Keratinocyte (primary cell): Measurements from ENCODE around the gene TBK1. TPM values are rescaled to one million over a fixed set of nuclear protein-coding genes. Genes with fewer than 3 reads are reported as not detected.

Experiments
- DNase-seq: peaks from one replicate; pipeline ENCODE4 v3.0.0-alpha.2; 2011; ENCODE audit warnings: low read depth, missing footprints, low spot score
- FAIRE-seq: peaks from 2 replicates; lab custom pipeline; 2011; peaks lifted over from hg19 to GRCh38; lab: Jason Lieb, UNC
- H2AFZ ChIP-seq: 2 replicates; pipeline ENCODE4 v1.6.0; 2012; ENCODE audit warnings: low read length, control low read depth, inconsistent platforms; ENCODE audit not compliant: control insufficient read depth
- H3K27ac ChIP-seq: 2 replicates; pipeline ENCODE4 v1.5.1; 2011; ENCODE audit warnings: low read length; ENCODE audit not compliant: control insufficient read depth, insufficient read depth
- H3K27me3 ChIP-seq: 3 replicates; pipeline ENCODE4 v1.6.0; 2011; ENCODE audit warnings: low read length; ENCODE audit not compliant: control insufficient read depth, insufficient read depth; ENCODE audit errors: extremely low read depth
- H3K36me3 ChIP-seq, 2 experiments: 2 replicates in 1 of 2; 3 replicates in 1 of 2; pipeline ENCODE4 v1.5.1; 2011; ENCODE audit warnings: low read length in 2 of 2, mild to moderate bottlenecking in 1 of 2; ENCODE audit not compliant: control insufficient read depth in 2 of 2, insufficient read depth in 2 of 2; ENCODE audit errors: extremely low read depth in 1 of 2
- H3K4me1 ChIP-seq: 3 replicates; pipeline ENCODE4 v1.5.1; 2011; ENCODE audit warnings: low read length; ENCODE audit not compliant: control insufficient read depth, insufficient read depth; ENCODE audit errors: extremely low read depth
- H3K4me2 ChIP-seq: 3 replicates; pipeline ENCODE4 v1.6.0; 2011; ENCODE audit warnings: low read depth, low read length; ENCODE audit not compliant: control insufficient read depth, insufficient read depth; ENCODE audit errors: extremely low read depth
- H3K4me3 ChIP-seq, 3 experiments: fragments of 200-600 bp in 1 of 3; sonication (generic) in 1 of 3; 2 replicates in 2 of 3; 3 replicates in 1 of 3; pipeline ENCODE4 v1.5.1; 2011 to 2016; ENCODE audit warnings: low read length in 3 of 3, mild to moderate bottlenecking in 3 of 3, control low read depth in 2 of 3, inconsistent platforms in 1 of 3, low read depth in 1 of 3, mixed read lengths in 1 of 3, mixed run types in 1 of 3, moderate library complexity in 1 of 3; ENCODE audit not compliant: control insufficient read depth in 2 of 3, insufficient read depth in 2 of 3; ENCODE audit errors: extremely low read depth in 1 of 3
- H3K79me2 ChIP-seq: 2 replicates; pipeline ENCODE4 v1.6.0; 2012; ENCODE audit warnings: low read length; ENCODE audit not compliant: control insufficient read depth, insufficient read depth
- H3K9ac ChIP-seq: 3 replicates; pipeline ENCODE4 v1.6.0; 2011; ENCODE audit warnings: low read length; ENCODE audit not compliant: control insufficient read depth, insufficient read depth; ENCODE audit errors: extremely low read depth
- H3K9me1 ChIP-seq: 3 replicates; pipeline ENCODE4 v1.6.0; 2011; ENCODE audit warnings: low read length; ENCODE audit not compliant: control insufficient read depth, insufficient read depth; ENCODE audit errors: extremely low read depth
- H3K9me3 ChIP-seq: 2 replicates; pipeline ENCODE4 v1.5.1; 2012; ENCODE audit warnings: low read depth, low read length; ENCODE audit not compliant: control insufficient read depth
- H4K20me1 ChIP-seq: 3 replicates; pipeline ENCODE4 v1.6.0; 2011; ENCODE audit warnings: low read length; ENCODE audit not compliant: control insufficient read depth, insufficient read depth; ENCODE audit errors: extremely low read depth
- EZH2 ChIP-seq: IDR thresholded peaks from one replicate; pipeline ENCODE4 v1.6.1; 2012; ENCODE audit warnings: inconsistent platforms, mild to moderate bottlenecking, low read length, moderate library complexity
- dilution Hi-C: fragments of 300-500 bp; cut with MboI; formaldehyde crosslinking; loops from one replicate; pipeline ENCODE4 v1.7.0; 2020; ENCODE audit warnings: low sequenced_read_pairs; ENCODE audit not compliant: extremely low pct_ligation_motif_present
- polyA plus RNA-seq, 5 experiments: library from polyadenylated mRNA; depleted of rRNA in 3 of 5; stranded (reverse) in 3 of 5; stranded (forward) in 1 of 5; unstranded in 1 of 5; fragments of >200 nt; gene quantifications; 1 replicate in 1 of 5; 2 replicates in 3 of 5; 3 replicates in 1 of 5; pipeline versions ENCODE4 v1.2.1 to v1.2.3, GENCODE V29; 2011 to 2012; ENCODE audit warnings: missing spikeins in 2 of 5, low read depth in 1 of 5, low replicate concordance in 1 of 5
- TF ChIP-seq, protein P1 (sequence below), 3 experiments: IDR thresholded peaks in 1 of 3; conservative IDR thresholded peaks in 1 of 3; optimal IDR thresholded peaks in 1 of 3; 2 replicates in 2 of 3; 3 replicates in 1 of 3; pipeline versions ENCODE3 to v1.5.1; 2011; ENCODE audit warnings: low read length in 3 of 3, mild to moderate bottlenecking in 3 of 3, moderate library complexity in 2 of 3, control low read depth in 1 of 3, inconsistent platforms in 1 of 3; ENCODE audit not compliant: insufficient read depth in 2 of 3; ENCODE audit errors: extremely low read depth in 1 of 3

TBK1 gene
- polyA plus RNA-seq, 1 donor (not counting 4 experiments of a cell fraction or from before 2014, with no cell fraction given): 19.1 TPM

DNA sequence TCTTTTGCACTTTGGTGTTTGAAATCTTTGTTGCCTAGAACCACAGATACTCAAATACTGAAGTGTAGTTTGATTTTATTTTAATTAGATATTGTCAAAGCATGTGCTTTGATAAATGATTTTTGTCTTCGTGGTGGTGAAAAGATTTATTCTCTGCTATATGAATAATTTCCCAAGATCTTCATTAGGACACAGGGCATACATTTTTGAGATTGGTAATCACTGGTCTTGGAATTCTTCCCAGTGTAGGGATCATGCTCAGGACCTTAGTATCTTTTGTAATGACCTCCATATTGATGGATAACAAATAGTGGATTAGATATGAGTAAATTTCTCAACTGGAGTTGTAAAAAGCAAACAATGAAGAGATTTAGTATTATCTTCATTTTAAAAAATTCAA, 28.2 kb downstream of the TBK1 start:
- H3K4me1 ChIP-seq: no peaks in the 10 kb centered on the region
- H3K9ac ChIP-seq: no peak overlapping the region
- no peak overlapping the region for H3K4me3 ChIP-seq
- H3K4me2 ChIP-seq: no peak overlapping the region
- H2AFZ ChIP-seq: no peak overlapping the region
- H3K9me1 ChIP-seq: no peaks in the 10 kb centered on the region
- H3K36me3 ChIP-seq: peaks cover 5 to 14% of the 10 kb centered on the region in 2 experiments
- no peak overlapping the region for H3K27ac ChIP-seq
- no peak for TF ChIP-seq EZH2
- TF ChIP-seq, protein P1, sequence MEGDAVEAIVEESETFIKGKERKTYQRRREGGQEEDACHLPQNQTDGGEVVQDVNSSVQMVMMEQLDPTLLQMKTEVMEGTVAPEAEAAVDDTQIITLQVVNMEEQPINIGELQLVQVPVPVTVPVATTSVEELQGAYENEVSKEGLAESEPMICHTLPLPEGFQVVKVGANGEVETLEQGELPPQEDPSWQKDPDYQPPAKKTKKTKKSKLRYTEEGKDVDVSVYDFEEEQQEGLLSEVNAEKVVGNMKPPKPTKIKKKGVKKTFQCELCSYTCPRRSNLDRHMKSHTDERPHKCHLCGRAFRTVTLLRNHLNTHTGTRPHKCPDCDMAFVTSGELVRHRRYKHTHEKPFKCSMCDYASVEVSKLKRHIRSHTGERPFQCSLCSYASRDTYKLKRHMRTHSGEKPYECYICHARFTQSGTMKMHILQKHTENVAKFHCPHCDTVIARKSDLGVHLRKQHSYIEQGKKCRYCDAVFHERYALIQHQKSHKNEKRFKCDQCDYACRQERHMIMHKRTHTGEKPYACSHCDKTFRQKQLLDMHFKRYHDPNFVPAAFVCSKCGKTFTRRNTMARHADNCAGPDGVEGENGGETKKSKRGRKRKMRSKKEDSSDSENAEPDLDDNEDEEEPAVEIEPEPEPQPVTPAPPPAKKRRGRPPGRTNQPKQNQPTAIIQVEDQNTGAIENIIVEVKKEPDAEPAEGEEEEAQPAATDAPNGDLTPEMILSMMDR (optimal IDR thresholded peaks at IDR 0.05 in 1 of 3, IDR thresholded peaks at IDR 0.05 in 1 of 3, conservative IDR thresholded peaks at IDR 0.05 in 1 of 3; ENCODE audit: extremely low read depth in 1 of 3, insufficient read depth in 2 of 3, low read length in 3 of 3): no peak
- dilution Hi-C loops: no loop called here
- no peak for DNase-seq
- no peaks in the 10 kb centered on the region for H3K27me3 ChIP-seq
- H4K20me1 ChIP-seq: no peaks in the 10 kb centered on the region
- FAIRE-seq: no peak
- peaks cover 2% of the 10 kb centered on the region for H3K9me3 ChIP-seq
- peaks cover 19% of the 10 kb centered on the region for H3K79me2 ChIP-seq

DNA sequence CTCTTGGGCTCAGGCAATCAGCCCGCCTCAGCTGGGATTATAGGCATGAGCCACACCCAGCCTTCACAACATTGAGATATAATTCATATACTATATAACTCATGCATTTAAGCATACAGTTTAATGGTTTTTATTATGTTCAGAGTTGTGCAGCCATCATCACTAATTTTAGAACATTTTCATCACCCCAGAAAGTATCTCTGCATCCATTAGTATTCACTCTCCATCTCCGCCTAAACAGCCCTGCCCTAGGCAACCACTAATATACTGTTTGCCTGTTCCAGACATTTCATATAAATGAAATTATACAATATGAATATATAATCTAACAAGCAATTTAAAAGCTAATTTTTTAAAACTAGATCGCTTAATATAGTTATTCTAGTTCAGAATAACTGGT, 34.7 kb downstream of the TBK1 start:
- Histone ChIP-seq H3K9me1 (no peaks in the 10 kb centered on the region), H3K9me3 (no peaks in the 10 kb centered on the region), H2AFZ (no peak overlapping the region), H3K4me1 (no peaks in the 10 kb centered on the region), H3K27ac (no peak overlapping the region), H3K4me3 (no peak overlapping the region), H4K20me1 (no peaks in the 10 kb centered on the region), H3K9ac (no peak overlapping the region), H3K79me2 (no peaks in the 10 kb centered on the region), H3K27me3 (no peaks in the 10 kb centered on the region), H3K4me2 (no peak overlapping the region), H3K36me3 (peaks cover 11 to 12% of the 10 kb centered on the region in 2 experiments)
- dilution Hi-C loops: no loop called here
- no peak for TF ChIP-seq EZH2
- TF ChIP-seq, protein P1 (optimal IDR thresholded peaks at IDR 0.05 in 1 of 3, IDR thresholded peaks at IDR 0.05 in 1 of 3, conservative IDR thresholded peaks at IDR 0.05 in 1 of 3; ENCODE audit: extremely low read depth in 1 of 3, insufficient read depth in 2 of 3, low read length in 3 of 3): no peak
- no peak for DNase-seq
- no peak for FAIRE-seq
